Measurements from ENCODE around the gene QSOX2. TPM values are rescaled to one million over a fixed set of nuclear protein-coding genes. Genes with fewer than 3 reads are reported as not detected.

The QSOX2 gene
- total RNA-seq, 1 donor from 2014 or later, result 21.2 TPM

DNA sequence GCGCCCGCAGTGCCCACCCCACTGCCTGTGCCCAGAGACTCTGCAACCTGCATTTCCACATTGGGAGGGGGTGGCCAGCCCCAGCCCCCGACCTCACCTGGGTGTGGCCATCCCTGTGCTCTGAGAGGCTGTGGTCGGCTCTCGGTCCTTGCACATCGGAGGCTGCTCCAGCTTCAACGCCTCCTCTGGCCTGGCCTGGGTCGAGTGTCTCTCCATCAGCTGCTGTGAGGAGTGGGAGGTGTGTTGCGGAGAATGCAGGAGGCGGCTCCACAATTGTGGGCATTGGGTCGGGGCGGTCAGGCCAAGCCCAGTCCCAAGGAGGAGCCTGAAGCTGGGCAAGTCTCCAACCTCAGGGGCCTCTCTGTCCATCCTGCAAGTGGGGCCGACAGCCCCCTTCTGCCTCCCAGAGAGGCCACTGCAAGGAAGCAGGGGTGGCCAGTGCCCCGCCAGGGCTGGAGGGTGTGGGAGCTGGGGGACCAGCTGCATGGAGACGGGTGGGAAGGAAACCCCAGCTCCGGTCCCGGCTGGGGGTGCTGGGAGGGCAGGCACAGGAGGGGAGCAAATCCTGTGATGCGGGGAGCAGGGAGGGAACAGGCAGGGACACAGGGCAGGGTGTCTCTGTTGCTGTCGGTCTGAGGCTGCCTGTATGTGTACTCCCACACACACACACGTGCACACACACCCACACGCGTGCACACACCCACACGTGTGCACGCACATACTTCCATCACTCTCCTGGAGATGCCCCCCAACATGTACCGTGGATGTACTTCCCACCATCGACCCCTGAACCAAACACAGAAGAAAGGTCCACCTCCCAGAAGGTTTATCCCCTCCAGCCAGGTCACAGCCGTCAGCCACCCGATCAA lies 29.4 kb upstream of the QSOX2 start:
- H3K4me3 Mint-ChIP-seq (ENCODE audit: unreplicated experiment), result no peak overlapping the region
- H3K4me1 Mint-ChIP-seq (ENCODE audit: low read depth, unreplicated experiment), result no peaks in the 10 kb centered on the region
- no peak overlapping the region for H3K27ac Mint-ChIP-seq (ENCODE audit: unreplicated experiment)
- H3K9me3 Mint-ChIP-seq (ENCODE audit: unreplicated experiment), result peaks cover 2% of the 10 kb centered on the region
- H3K27me3 Mint-ChIP-seq (ENCODE audit: unreplicated experiment), result peaks cover 6% of the 10 kb centered on the region
- TF ChIP-seq, protein P1, sequence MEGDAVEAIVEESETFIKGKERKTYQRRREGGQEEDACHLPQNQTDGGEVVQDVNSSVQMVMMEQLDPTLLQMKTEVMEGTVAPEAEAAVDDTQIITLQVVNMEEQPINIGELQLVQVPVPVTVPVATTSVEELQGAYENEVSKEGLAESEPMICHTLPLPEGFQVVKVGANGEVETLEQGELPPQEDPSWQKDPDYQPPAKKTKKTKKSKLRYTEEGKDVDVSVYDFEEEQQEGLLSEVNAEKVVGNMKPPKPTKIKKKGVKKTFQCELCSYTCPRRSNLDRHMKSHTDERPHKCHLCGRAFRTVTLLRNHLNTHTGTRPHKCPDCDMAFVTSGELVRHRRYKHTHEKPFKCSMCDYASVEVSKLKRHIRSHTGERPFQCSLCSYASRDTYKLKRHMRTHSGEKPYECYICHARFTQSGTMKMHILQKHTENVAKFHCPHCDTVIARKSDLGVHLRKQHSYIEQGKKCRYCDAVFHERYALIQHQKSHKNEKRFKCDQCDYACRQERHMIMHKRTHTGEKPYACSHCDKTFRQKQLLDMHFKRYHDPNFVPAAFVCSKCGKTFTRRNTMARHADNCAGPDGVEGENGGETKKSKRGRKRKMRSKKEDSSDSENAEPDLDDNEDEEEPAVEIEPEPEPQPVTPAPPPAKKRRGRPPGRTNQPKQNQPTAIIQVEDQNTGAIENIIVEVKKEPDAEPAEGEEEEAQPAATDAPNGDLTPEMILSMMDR (IDR thresholded peaks at IDR 0.05; ENCODE audit: partially characterized antibody, unreplicated experiment), result no peak
- peaks cover 4% of the 10 kb centered on the region for H3K36me3 Mint-ChIP-seq (ENCODE audit: unreplicated experiment)
- DNase-seq, result no peak

DNA sequence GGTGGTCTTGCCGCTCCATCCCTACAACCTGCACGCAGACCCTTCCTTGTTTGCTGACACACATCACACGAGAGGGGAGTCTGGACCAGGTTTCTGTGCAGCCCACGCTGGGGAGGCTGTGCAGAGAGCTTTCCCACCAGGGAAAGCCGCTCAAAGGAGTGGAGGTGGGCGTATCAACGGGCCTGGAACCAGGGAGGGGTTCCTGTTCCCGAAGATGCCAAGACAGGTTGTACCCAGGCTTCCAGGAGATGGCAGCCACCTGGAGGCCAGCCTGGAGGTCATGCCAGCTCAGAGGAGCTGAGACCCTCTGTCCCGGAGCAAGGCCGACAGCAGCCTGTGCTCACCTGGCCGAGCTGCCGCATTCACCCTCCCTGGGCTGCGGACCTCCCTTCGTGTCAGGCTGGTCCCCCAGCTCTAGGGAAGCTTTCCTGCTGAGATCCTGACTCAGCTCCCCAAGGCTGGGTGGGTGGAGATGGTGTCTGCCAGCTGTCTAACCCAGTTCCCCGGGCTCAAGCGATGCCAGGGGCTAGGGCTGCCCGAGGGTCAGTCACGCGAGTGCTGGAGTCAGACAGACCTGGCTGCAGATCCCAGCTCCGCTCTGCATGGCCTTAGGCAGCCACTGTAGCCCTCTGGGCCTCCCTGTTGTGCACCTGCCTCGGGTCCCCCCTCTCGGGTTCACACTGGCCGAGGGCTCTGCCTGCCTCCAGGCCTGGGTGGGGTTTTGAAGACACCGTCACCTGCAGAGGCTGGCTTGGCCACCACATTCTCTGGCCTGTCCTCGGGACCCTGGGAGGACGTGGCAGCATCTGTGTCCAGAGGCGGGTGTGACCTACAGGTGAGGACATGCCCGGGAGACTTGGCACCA lies 28.5 kb upstream of the QSOX2 start:
- no peaks in the 10 kb centered on the region for H3K4me1 Mint-ChIP-seq (ENCODE audit: low read depth, unreplicated experiment)
- H3K36me3 Mint-ChIP-seq (ENCODE audit: unreplicated experiment), result peaks cover 9% of the 10 kb centered on the region
- TF ChIP-seq, protein P1 (IDR thresholded peaks at IDR 0.05; ENCODE audit: partially characterized antibody, unreplicated experiment), result no peak
- no peak overlapping the region for H3K4me3 Mint-ChIP-seq (ENCODE audit: unreplicated experiment)
- no peak for DNase-seq
- peaks cover 6% of the 10 kb centered on the region for H3K27me3 Mint-ChIP-seq (ENCODE audit: unreplicated experiment)
- H3K27ac Mint-ChIP-seq (ENCODE audit: unreplicated experiment), result no peak overlapping the region
- peaks cover 3% of the 10 kb centered on the region for H3K9me3 Mint-ChIP-seq (ENCODE audit: unreplicated experiment)

DNA sequence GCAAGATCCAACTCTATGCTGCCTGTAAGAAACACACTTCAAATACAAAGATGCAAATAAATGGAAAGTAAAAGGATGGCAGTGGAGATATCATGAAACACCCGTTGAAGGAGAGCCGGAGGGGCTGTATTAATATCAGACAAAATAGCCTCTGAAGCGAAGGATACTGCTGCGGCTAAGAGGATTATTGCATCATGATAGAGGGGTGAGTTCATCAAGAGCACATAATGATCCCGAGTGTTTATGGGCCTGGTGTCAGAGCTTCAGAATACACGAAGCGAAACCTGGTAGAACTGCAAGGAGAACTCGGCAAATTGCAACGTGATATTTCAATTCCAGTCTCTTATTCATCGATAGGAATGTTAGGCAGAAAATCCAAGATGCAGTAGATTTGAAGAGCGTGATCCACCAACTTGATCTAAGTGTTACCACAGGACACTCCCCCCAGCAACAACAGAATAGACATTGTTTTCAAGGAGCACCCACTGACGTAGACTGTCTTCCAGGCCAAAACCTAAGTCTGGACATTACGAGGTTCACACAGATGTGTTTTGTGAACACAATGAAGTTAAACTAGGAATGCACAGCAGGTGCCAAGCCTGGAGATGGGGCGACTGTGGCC lies 27.7 kb upstream of the QSOX2 start:
- H3K9me3 Mint-ChIP-seq (ENCODE audit: unreplicated experiment), result peaks cover 7% of the 10 kb centered on the region
- TF ChIP-seq, protein P1 (IDR thresholded peaks at IDR 0.05; ENCODE audit: partially characterized antibody, unreplicated experiment), result no peak
- H3K27ac Mint-ChIP-seq (ENCODE audit: unreplicated experiment), result no peak overlapping the region
- DNase-seq, result no peak
- no peak overlapping the region for H3K4me3 Mint-ChIP-seq (ENCODE audit: unreplicated experiment)
- H3K27me3 Mint-ChIP-seq (ENCODE audit: unreplicated experiment), result peaks cover 9% of the 10 kb centered on the region
- peaks cover 8% of the 10 kb centered on the region for H3K4me1 Mint-ChIP-seq (ENCODE audit: low read depth, unreplicated experiment)
- H3K36me3 Mint-ChIP-seq (ENCODE audit: unreplicated experiment), result peaks cover 9% of the 10 kb centered on the region

DNA sequence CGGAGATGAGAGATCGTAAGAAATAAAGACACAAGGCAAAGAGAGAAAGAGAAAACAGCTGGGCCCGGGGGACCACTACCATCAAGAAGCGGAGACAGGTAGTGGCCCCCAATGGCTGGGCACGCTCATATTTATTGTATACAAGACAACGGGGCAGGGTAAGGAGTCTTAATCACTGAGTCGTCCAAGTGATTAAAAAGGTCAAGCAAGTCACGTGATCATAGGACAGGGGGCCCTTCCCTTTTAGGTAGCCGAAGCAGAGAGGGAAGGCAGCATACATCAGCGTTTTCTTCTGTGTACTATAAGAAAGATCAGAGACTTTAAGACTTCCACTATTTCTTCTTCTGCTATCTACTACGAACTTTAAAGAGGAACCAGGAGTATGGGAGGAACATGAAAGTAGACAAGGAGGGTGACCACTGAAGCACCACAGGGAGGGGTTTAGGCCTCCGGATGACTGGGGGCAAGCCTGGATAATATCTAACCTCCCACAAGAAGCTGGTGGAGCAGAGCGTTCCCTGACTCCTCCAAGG lies 24.6 kb upstream of the QSOX2 start:
- peaks cover 16% of the 10 kb centered on the region for H3K4me1 Mint-ChIP-seq (ENCODE audit: low read depth, unreplicated experiment)
- H3K27me3 Mint-ChIP-seq (ENCODE audit: unreplicated experiment), result peaks cover 8% of the 10 kb centered on the region
- H3K27ac Mint-ChIP-seq (ENCODE audit: unreplicated experiment), result no peak overlapping the region
- no peak overlapping the region for H3K4me3 Mint-ChIP-seq (ENCODE audit: unreplicated experiment)
- no peak for DNase-seq
- H3K36me3 Mint-ChIP-seq (ENCODE audit: unreplicated experiment), result peaks cover 9% of the 10 kb centered on the region
- TF ChIP-seq, protein P1 (IDR thresholded peaks at IDR 0.05; ENCODE audit: partially characterized antibody, unreplicated experiment), result no peak
- peaks cover 8% of the 10 kb centered on the region for H3K9me3 Mint-ChIP-seq (ENCODE audit: unreplicated experiment)
